OCI-LY3 (cell line): ENCODE results near the gene PARP4.
"Not testable (repeated sequence)": the region's sequence is repeated elsewhere in the genome, so short reads cannot be mapped to it uniquely, and the experiment has no call there.

Source experiments
- H2AFZ ChIP-seq: fragments of 200-600, 300-600 bp; shearing (Covaris generic); 2 replicates; pipeline ENCODE4 v1.6.0; 2014; ENCODE audit warnings: antibody characterized with exemption, low read depth, low read length
- H3K27ac ChIP-seq: fragments of 200-600, 300-600 bp; sonication (generic); 2 replicates; pipeline ENCODE4 v1.5.1; 2014; ENCODE audit warnings: mild to moderate bottlenecking, low read length, moderate library complexity, mixed read lengths
- H3K27me3 ChIP-seq: fragments of 200-600, 300-600 bp; sonication (generic); 2 replicates; pipeline ENCODE4 v1.6.1; 2014; ENCODE audit warnings: low read depth, low read length, mixed read lengths
- H3K36me3 ChIP-seq: fragments of 200-600, 300-600 bp; sonication (generic); replicated peaks from 2 replicates; pipeline ENCODE3; 2014; ENCODE audit warnings: low read depth, low read length, mixed read lengths
- H3K4me1 ChIP-seq: fragments of 300-600, 200-600 bp; sonication (generic); 2 replicates; pipeline ENCODE4 v1.6.1; 2014; ENCODE audit warnings: low read length, mixed read lengths
- H3K4me2 ChIP-seq: fragments of 200-600, 300-600 bp; sonication (generic); 2 replicates; pipeline ENCODE4 v1.6.1; 2014; ENCODE audit warnings: low read length, mixed read lengths
- H3K4me3 ChIP-seq: fragments of 300-600, 200-600 bp; sonication (generic); 2 replicates; pipeline ENCODE4 v1.5.1; 2014; ENCODE audit warnings: antibody characterized with exemption, mild to moderate bottlenecking, low read length, moderate library complexity
- H3K79me2 ChIP-seq: fragments of 300-600, 200-600 bp; shearing (Covaris generic); 2 replicates; pipeline ENCODE4 v1.6.1; 2014; ENCODE audit warnings: mild to moderate bottlenecking, low read length, mixed read lengths
- H3K9ac ChIP-seq: fragments of 300-600, 200-600 bp; shearing (Covaris generic); 2 replicates; pipeline ENCODE4 v1.6.0; 2014; ENCODE audit warnings: mild to moderate bottlenecking, low read length, moderate library complexity
- H3K9me3 ChIP-seq: fragments of 200-600, 300-600 bp; shearing (Covaris generic); 2 replicates; pipeline ENCODE4 v1.6.1; 2014; ENCODE audit warnings: low read length, mixed read lengths; ENCODE audit not compliant: insufficient read depth
- H4K20me1 ChIP-seq: fragments of 200-600, 300-600 bp; sonication (generic); 2 replicates; pipeline ENCODE4 v1.6.1; 2016; ENCODE audit warnings: low read length, mixed read lengths; ENCODE audit not compliant: insufficient read depth
- CTCF ChIP-seq: fragments of 200-600, 300-600 bp; sonication (generic); IDR thresholded peaks from 2 replicates; pipeline ENCODE4 v1.5.1; 2014; ENCODE audit warnings: antibody characterized with exemption, low read length, low read depth
- EZH2phosphoT487 ChIP-seq: fragments of 200-600 bp; shearing (Covaris generic); IDR thresholded peaks from 2 replicates; pipeline ENCODE4 v1.6.1; 2018; ENCODE audit warnings: antibody characterized with exemption, mixed run types, low read depth

PARP4 gene

GRCh38 chr13:24381541-24382265, 130.9 kb downstream of the PARP4 start:
- H4K20me1 ChIP-seq = no peaks in the 10 kb centered on the region
- peaks cover 7% of the 10 kb centered on the region for H3K27me3 ChIP-seq
- H3K4me1 ChIP-seq = no peaks in the 10 kb centered on the region
- H3K27ac ChIP-seq = no peak overlapping the region
- no peaks in the 10 kb centered on the region for H3K79me2 ChIP-seq
- H3K4me2 ChIP-seq = no peak overlapping the region
- no peak overlapping the region for H3K4me3 ChIP-seq
- H3K9me3 ChIP-seq = no peaks in the 10 kb centered on the region
- no peaks in the 10 kb centered on the region for H3K36me3 ChIP-seq
- no peak overlapping the region for H2AFZ ChIP-seq
- no peak overlapping the region for H3K9ac ChIP-seq
- TF ChIP-seq CTCF (no peak), EZH2phosphoT487 (no peak)

GRCh38 chr13:24380881-24381280, 131.7 kb downstream of the PARP4 start:
- not testable (repeated sequence) for H3K27me3 ChIP-seq, H3K36me3 ChIP-seq, H2AFZ ChIP-seq, H3K79me2 ChIP-seq, H3K4me3 ChIP-seq, H4K20me1 ChIP-seq, H3K9ac ChIP-seq, H3K27ac ChIP-seq, H3K4me2 ChIP-seq, H3K9me3 ChIP-seq, H3K4me1 ChIP-seq

GRCh38 chr13:24380227-24380626, 132.4 kb downstream of the PARP4 start:
- H4K20me1 ChIP-seq, H3K4me2 ChIP-seq, H3K79me2 ChIP-seq, H3K9me3 ChIP-seq, H3K27ac ChIP-seq, H3K4me3 ChIP-seq, H3K36me3 ChIP-seq, H3K9ac ChIP-seq, H3K27me3 ChIP-seq, H3K4me1 ChIP-seq, H2AFZ ChIP-seq: not testable (repeated sequence)

- H3K4me3 ChIP-seq, H3K27me3 ChIP-seq, H3K9me3 ChIP-seq, H2AFZ ChIP-seq, H3K79me2 ChIP-seq, H3K4me1 ChIP-seq, H3K4me2 ChIP-seq, H3K27ac ChIP-seq, H3K36me3 ChIP-seq, H3K9ac ChIP-seq, H4K20me1 ChIP-seq: not testable (repeated sequence)
Measured at GRCh38 chr13:24371273-24371672, 141.3 kb downstream of the PARP4 start.
